Measurements from ENCODE around the gene SLC6A12. TPM values are rescaled to one million over a fixed set of nuclear protein-coding genes. Genes with fewer than 3 reads are reported as not detected.

The SLC6A12 gene
- total and polyA plus RNA-seq, 2 donors (not counting 3 experiments of a cell fraction or from before 2014, with no cell fraction given): not detected

GRCh38 chr12:176321-177181 lies 37.4 kb downstream of the SLC6A12 start:
- Histone ChIP-seq H3K4me3 (replicated peaks in 1 of 3; ENCODE audit: insufficient read depth in 1 of 3, low read depth in 1 of 3, low read length in 3 of 3) (no peak overlapping the region), H3K9me3 (replicated peaks; ENCODE audit: control insufficient read depth, insufficient read depth, low read length) (no peaks in the 10 kb centered on the region), H3K9me1 (replicated peaks; ENCODE audit: control insufficient read depth, extremely low read depth, insufficient read depth, low read length) (no peaks in the 10 kb centered on the region), H3K9ac (replicated peaks; ENCODE audit: extremely low read depth, insufficient read depth, low read length) (no peak overlapping the region), H3K4me2 (ENCODE audit: insufficient read depth, low read length) (no peak overlapping the region), H4K20me1 (replicated peaks; ENCODE audit: control insufficient read depth, extremely low read depth, insufficient read depth, low read length) (no peaks in the 10 kb centered on the region), H3K79me2 (ENCODE audit: control insufficient read depth, insufficient read depth, low read length) (no peaks in the 10 kb centered on the region), H3K4me1 (ENCODE audit: control insufficient read depth, extremely low read depth, insufficient read depth, low read length) (no peaks in the 10 kb centered on the region), H3K27ac (ENCODE audit: insufficient read depth, low read depth, low read length) (no peak overlapping the region), H3K36me3 (ENCODE audit: control insufficient read depth in 2 of 2, extremely low read depth in 1 of 2, insufficient read depth in 2 of 2, low read length in 2 of 2) (no peaks in the 10 kb centered on the region), H2AFZ (ENCODE audit: low read depth, low read length) (no peak overlapping the region), H3K27me3 (ENCODE audit: control insufficient read depth in 2 of 2, insufficient read depth in 2 of 2, low read length in 2 of 2) (peaks cover 0 to 2% of the 10 kb centered on the region in 2 experiments)
- dilution Hi-C loops (cut with MboI; ENCODE audit: extremely low pct_ligation_motif_present, low sequenced_read_pairs) (no loop called here), intact Hi-C loops (cut with micrococcal nuclease) (no loop called here)
- TF ChIP-seq EZH2 (IDR thresholded peaks at IDR 0.05; ENCODE audit: borderline replicate concordance, low read depth, low read length, severe bottlenecking) (no peak), CTCF (IDR thresholded peaks at IDR 0.05; ENCODE audit: extremely low read depth in 1 of 2, insufficient read depth in 1 of 2, low read depth in 1 of 2, low read length in 2 of 2) (no peak), POLR2A (IDR thresholded peaks at IDR 0.05; ENCODE audit: low read depth, low read length) (no peak), GATA2 (IDR thresholded peaks at IDR 0.05; ENCODE audit: insufficient read depth, insufficient read length, low read depth, low read length) (no peak), MAX (IDR thresholded peaks at IDR 0.05; ENCODE audit: insufficient read depth, insufficient read length) (no peak), POLR2AphosphoS5 (IDR thresholded peaks at IDR 0.05; ENCODE audit: insufficient read depth, low read depth, low read length) (no peak), JUN (IDR thresholded peaks at IDR 0.05; ENCODE audit: borderline replicate concordance, insufficient read depth, insufficient read length, low read depth) (no peak), FOS (IDR thresholded peaks at IDR 0.05; ENCODE audit: borderline replicate concordance, insufficient read depth, low read length) (no peak), MYC (IDR thresholded peaks at IDR 0.05; ENCODE audit: low read depth, low read length) (no peak)
- CTCF ChIA-PET: no interaction called here
- POLR2A ChIA-PET: no interaction called here
- FAIRE-seq (no peak), DNase-seq (ENCODE audit: low read depth, low spot score) (no peak)
- no TSS peak for BruUV-seq (replicated peaks)

Data from endothelial cell of umbilical vein (primary cell).